K562 (cell line): ENCODE results near the gene TMEM176B. TPM values are rescaled to one million over a fixed set of nuclear protein-coding genes. Genes with fewer than 3 reads are reported as not detected.

Source experiments
- ATAC-seq: fragments of 200-7000 bp; cut with Tn5 transposase; 3 replicates; pipeline ENCODE4 v1.9.1; 2020; ENCODE audit warnings: moderate library complexity
- BruUV-seq: library from RNA; stranded (reverse); fragments of 400-500 nt; replicated peaks from 2 replicates; lab custom pipeline; 2021; lab: Mats Ljungman, UMichigan
- CTCF ChIA-PET: fragments of 300-600 bp; formaldehyde crosslinking; extraction: SDS; loops from one replicate; lab custom pipeline; 2021; ENCODE audit warnings: low intra/inter-chr PET ratio; lab: Yijun Ruan, JAX
- POLR2A ChIA-PET: fragments of 300-600, 350-650 bp; sonication (Branson Sonifier 250); formaldehyde crosslinking; extraction: SDS; loops from one replicate; lab custom pipeline; 2021; ENCODE audit warnings: antibody characterized with exemption, inconsistent platforms; lab: Yijun Ruan, JAX
- DNase-seq, 4 experiments: peaks; one replicate each; pipeline versions ENCODE4 v3.0.0 to v3.0.0-alpha.2; 2011 to 2018; ENCODE audit warnings: low spot score in 3 of 4, mixed read lengths in 3 of 4; ENCODE audit errors: extremely low read depth in 1 of 4
- FAIRE-seq: peaks from 2 replicates; lab custom pipeline; 2011; peaks lifted over from hg19 to GRCh38; lab: Jason Lieb, UNC
- H2AFZ ChIP-seq: 2 replicates; pipeline ENCODE4 v1.6.0; 2011; ENCODE audit warnings: low read depth, low read length, control low read depth, inconsistent platforms
- H3K27ac ChIP-seq: fragments of 200-600 bp; 3 replicates; pipeline ENCODE4 v1.8.0; 2011; ENCODE audit warnings: low read depth, mild to moderate bottlenecking, control low read depth, inconsistent platforms, low read length, moderate library complexity, mixed read lengths; ENCODE audit errors: extremely low read depth
- H3K27me3 ChIP-seq, 2 experiments: fragments of 300-600 bp in 1 of 2; 2 replicates in 1 of 2; 3 replicates in 1 of 2; pipeline versions ENCODE4 v1.6.0 to v1.8.0; 2011; ENCODE audit warnings: inconsistent platforms in 2 of 2, low read length in 2 of 2, mild to moderate bottlenecking in 1 of 2, mixed read lengths in 1 of 2, moderate library complexity in 1 of 2; ENCODE audit not compliant: control insufficient read depth in 2 of 2, insufficient read depth in 2 of 2
- H3K36me3 ChIP-seq: fragments of 300-600 bp; 3 replicates; pipeline ENCODE4 v1.8.0; 2011; ENCODE audit warnings: mild to moderate bottlenecking, low read length, inconsistent platforms; ENCODE audit not compliant: control insufficient read depth, insufficient read depth
- H3K4me1 ChIP-seq, 2 experiments: fragments of 200-600 bp in 1 of 2; replicated peaks in 1 of 2; 2 replicates in 1 of 2; 3 replicates in 1 of 2; pipeline versions ENCODE4 v1.5.1 to v1.8.0; 2011; ENCODE audit warnings: inconsistent platforms in 2 of 2, low read length in 2 of 2, mild to moderate bottlenecking in 1 of 2, mixed read lengths in 1 of 2, moderate library complexity in 1 of 2; ENCODE audit not compliant: control insufficient read depth in 2 of 2, insufficient read depth in 2 of 2
- H3K4me2 ChIP-seq: 2 replicates; pipeline ENCODE4 v1.6.1; 2011; ENCODE audit warnings: low read length, control low read depth, inconsistent platforms, mixed read lengths; ENCODE audit not compliant: insufficient read depth
- H3K4me3 ChIP-seq: fragments of 200-600 bp; sonication (generic), shearing (Covaris generic); 2 replicates; pipeline ENCODE4 v1.5.1; 2016; ENCODE audit warnings: control low read depth, inconsistent platforms
- H3K79me2 ChIP-seq: fragments of 200-600 bp; 3 replicates; pipeline ENCODE4 v1.8.0; 2011; ENCODE audit warnings: low read length, inconsistent platforms; ENCODE audit not compliant: control insufficient read depth, insufficient read depth
- H3K9ac ChIP-seq, 2 experiments: 2 replicates each; pipeline versions ENCODE4 v1.6.0 to v1.6.1; 2011; ENCODE audit warnings: low read depth in 2 of 2, low read length in 2 of 2, control low read depth in 1 of 2, inconsistent platforms in 1 of 2, mild to moderate bottlenecking in 1 of 2, mixed read lengths in 1 of 2; ENCODE audit not compliant: insufficient read depth in 1 of 2
- H3K9me1 ChIP-seq: one replicate; pipeline ENCODE4 v1.6.0; 2011; ENCODE audit warnings: inconsistent platforms, mild to moderate bottlenecking, low read length, moderate library complexity; ENCODE audit not compliant: control insufficient read depth, insufficient read depth
- H3K9me3 ChIP-seq: replicated peaks from 2 replicates; pipeline ENCODE4 v1.5.1; 2011; ENCODE audit warnings: low read depth, low read length, inconsistent platforms; ENCODE audit not compliant: control insufficient read depth, insufficient read depth
- H4K20me1 ChIP-seq: replicated peaks from 2 replicates; pipeline ENCODE4 v1.6.1; 2011; ENCODE audit warnings: low read length, inconsistent platforms, mixed read lengths; ENCODE audit not compliant: control insufficient read depth, insufficient read depth
- E2F3 ChIP-seq: fragments of 250-450 bp; sonication (Bioruptor Pico); IDR thresholded peaks from 2 replicates; pipeline ENCODE4 v1.4.0; 2020; ENCODE audit warnings: mild to moderate bottlenecking
- MAFG ChIP-seq: fragments of 450-650 bp; conservative IDR thresholded peaks from 2 replicates; pipeline ENCODE4 v1.6.1; 2016; ENCODE audit warnings: missing genetic modification characterization, missing compliant biosample characterization
- SMC3 ChIP-seq: conservative IDR thresholded peaks from 2 replicates; pipeline ENCODE4 v1.6.1; 2011; ENCODE audit warnings: low read depth, low read length, improper control_type of control experiment; ENCODE audit not compliant: insufficient read depth
- TARDBP ChIP-seq: fragments of 450-650 bp; IDR thresholded peaks from 2 replicates; pipeline ENCODE4 v1.6.1; 2016
- ZFP1 ChIP-seq: fragments of 450-650 bp; formaldehyde crosslinking; IDR thresholded peaks from 2 replicates; pipeline ENCODE4 v1.4.0; 2020; ENCODE audit warnings: mild to moderate bottlenecking, mixed read lengths
- ZKSCAN3 ChIP-seq: fragments of 250-450 bp; sonication (Bioruptor Pico); IDR thresholded peaks from 2 replicates; pipeline ENCODE4 v1.4.0; 2020
- WGBS: fragments of 100-300 bp; shearing (Covaris generic); methylation state at CpG from one replicate; pipeline ENCODE4 v1.1.6; 2016; ENCODE audit warnings: low coverage, mixed read lengths; ENCODE audit not compliant: insufficient coverage; ENCODE audit errors: missing lambda C conversion rate; 5-methylcytosine and 5-hydroxymethylcytosine counted together
- in situ Hi-C: fragments of 300-500 bp; cut with MboI; formaldehyde crosslinking; loops from 4 replicates; pipeline ENCODE4 v1.15.0; 2018; ENCODE audit warnings: inconsistent platforms, mixed read lengths
- intact Hi-C: fragments of 100-400 bp; cut with micrococcal nuclease; formaldehyde crosslinking; loops from 2 replicates; pipeline ENCODE4 v1.14.2; 2022
- polyA plus RNA-seq, 8 experiments: library from polyadenylated mRNA; depleted of rRNA in 4 of 8; stranded (reverse) in 5 of 8; unstranded in 3 of 8; fragments of >200 nt; fragmentation: Nextera tagmentation in 2 of 8; fragmentation: Illumina TruSeq in 1 of 8; extraction: Ambion mirVana in 2 of 8; extraction: Trizol in 1 of 8; gene quantifications; 2 replicates each; pipeline versions ENCODE4 v1.2.1 to v1.2.3, GENCODE V29; 2011 to 2014; ENCODE audit warnings: inconsistent platforms in 1 of 8, missing spikeins in 1 of 8
- total RNA-seq, 7 experiments: library from RNA; depleted of rRNA in 6 of 7; stranded (reverse); fragments of >200 nt in 6 of 7; fragmentation: Illumina TruSeq in 2 of 7; extraction: Trizol in 2 of 7; gene quantifications; 2 replicates each; pipeline versions ENCODE4 v1.2.1 to v1.2.3, GENCODE V29; 2011 to 2021; ENCODE audit warnings: low replicate concordance in 1 of 7
- TF ChIP-seq, protein P1 (sequence below): fragments of 450-650 bp; IDR thresholded peaks from 2 replicates; pipeline ENCODE4 v1.6.1; 2016; ENCODE audit warnings: low read depth, mild to moderate bottlenecking, moderate library complexity
- TF ChIP-seq, protein P2 (sequence below): fragments of 450-650 bp; formaldehyde crosslinking; IDR thresholded peaks from 2 replicates; pipeline ENCODE4 v1.4.0; 2022; ENCODE audit warnings: missing genetic modification characterization

TMEM176B gene
- total and polyA plus RNA-seq, 9 of the 15 experiments (the other 6 are each of a cell fraction or from before 2014, with no cell fraction given): 0.19 to 0.60 TPM; not detected in 7

DNA sequence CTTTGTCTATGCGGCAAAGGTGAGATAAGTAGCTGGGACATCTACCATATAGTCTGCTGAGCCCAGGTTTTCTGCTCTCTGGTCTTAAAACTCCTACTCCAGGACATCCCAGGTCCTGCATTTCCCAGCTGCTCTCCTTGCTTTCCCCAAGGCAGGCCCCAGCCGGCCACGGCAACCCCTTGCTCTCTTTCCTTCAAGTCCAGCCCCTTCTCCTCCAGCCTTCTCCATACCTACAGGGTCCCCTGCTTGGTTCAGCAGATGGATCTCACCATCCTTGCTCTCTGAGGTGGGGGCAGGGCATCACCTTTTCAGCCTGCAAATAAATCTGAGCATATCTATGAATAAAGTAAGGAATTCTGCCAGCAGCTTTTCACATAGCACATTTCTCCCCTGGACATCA lies 54.3 kb downstream of the TMEM176B start:
- no peaks in the 10 kb centered on the region for H3K9me1 ChIP-seq
- ChIA-PET POLR2A (no interaction called here), CTCF (no interaction called here)
- no peaks in the 10 kb centered on the region for H3K4me1 ChIP-seq
- H2AFZ ChIP-seq: no peak overlapping the region
- TF ChIP-seq, protein P1, sequence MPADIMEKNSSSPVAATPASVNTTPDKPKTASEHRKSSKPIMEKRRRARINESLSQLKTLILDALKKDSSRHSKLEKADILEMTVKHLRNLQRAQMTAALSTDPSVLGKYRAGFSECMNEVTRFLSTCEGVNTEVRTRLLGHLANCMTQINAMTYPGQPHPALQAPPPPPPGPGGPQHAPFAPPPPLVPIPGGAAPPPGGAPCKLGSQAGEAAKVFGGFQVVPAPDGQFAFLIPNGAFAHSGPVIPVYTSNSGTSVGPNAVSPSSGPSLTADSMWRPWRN: no peak
- TF ChIP-seq MAFG (tag): no peak
- no peak for TF ChIP-seq TARDBP
- TF ChIP-seq E2F3 (CRISPR knock-in tag): no peak
- TF ChIP-seq ZFP1 (CRISPR knock-in tag): no peak
- TF ChIP-seq SMC3: no peak
- TF ChIP-seq, protein P2, sequence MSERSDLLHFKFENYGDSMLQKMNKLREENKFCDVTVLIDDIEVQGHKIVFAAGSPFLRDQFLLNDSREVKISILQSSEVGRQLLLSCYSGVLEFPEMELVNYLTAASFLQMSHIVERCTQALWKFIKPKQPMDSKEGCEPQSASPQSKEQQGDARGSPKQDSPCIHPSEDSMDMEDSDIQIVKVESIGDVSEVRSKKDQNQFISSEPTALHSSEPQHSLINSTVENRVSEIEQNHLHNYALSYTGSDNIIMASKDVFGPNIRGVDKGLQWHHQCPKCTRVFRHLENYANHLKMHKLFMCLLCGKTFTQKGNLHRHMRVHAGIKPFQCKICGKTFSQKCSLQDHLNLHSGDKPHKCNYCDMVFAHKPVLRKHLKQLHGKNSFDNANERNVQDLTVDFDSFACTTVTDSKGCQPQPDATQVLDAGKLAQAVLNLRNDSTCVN: no peak
- no peak for TF ChIP-seq ZKSCAN3 (CRISPR knock-in tag)
- H3K9me3 ChIP-seq: no peaks in the 10 kb centered on the region
- 0% methylated on average over 3 of the region's 3 CpGs for WGBS
- in situ Hi-C loops: no loop called here
- no peak overlapping the region for H3K4me2 ChIP-seq
- no peak for ATAC-seq
- no peaks in the 10 kb centered on the region for H3K79me2 ChIP-seq
- H4K20me1 ChIP-seq: peaks cover 5% of the 10 kb centered on the region; the same call in 1 of the 2 replicates
- BruUV-seq: no TSS peak
- intact Hi-C loops: no loop called here
- H3K27ac ChIP-seq: no peak overlapping the region
- no peak overlapping the region for H3K4me3 ChIP-seq
- H3K9ac ChIP-seq: no peak overlapping the region
- no peak for DNase-seq
- H3K27me3 ChIP-seq: peaks cover 18 to 44% of the 10 kb centered on the region in 2 experiments; a peak in 4 of 5 replicates
- FAIRE-seq: no peak
- no peaks in the 10 kb centered on the region for H3K36me3 ChIP-seq
